ENCODE measurements around the gene GNG7.
A peak's percentile ranks its signal among the peaks of the same experiment; 100 is the strongest.

The GNG7 gene

DNA sequence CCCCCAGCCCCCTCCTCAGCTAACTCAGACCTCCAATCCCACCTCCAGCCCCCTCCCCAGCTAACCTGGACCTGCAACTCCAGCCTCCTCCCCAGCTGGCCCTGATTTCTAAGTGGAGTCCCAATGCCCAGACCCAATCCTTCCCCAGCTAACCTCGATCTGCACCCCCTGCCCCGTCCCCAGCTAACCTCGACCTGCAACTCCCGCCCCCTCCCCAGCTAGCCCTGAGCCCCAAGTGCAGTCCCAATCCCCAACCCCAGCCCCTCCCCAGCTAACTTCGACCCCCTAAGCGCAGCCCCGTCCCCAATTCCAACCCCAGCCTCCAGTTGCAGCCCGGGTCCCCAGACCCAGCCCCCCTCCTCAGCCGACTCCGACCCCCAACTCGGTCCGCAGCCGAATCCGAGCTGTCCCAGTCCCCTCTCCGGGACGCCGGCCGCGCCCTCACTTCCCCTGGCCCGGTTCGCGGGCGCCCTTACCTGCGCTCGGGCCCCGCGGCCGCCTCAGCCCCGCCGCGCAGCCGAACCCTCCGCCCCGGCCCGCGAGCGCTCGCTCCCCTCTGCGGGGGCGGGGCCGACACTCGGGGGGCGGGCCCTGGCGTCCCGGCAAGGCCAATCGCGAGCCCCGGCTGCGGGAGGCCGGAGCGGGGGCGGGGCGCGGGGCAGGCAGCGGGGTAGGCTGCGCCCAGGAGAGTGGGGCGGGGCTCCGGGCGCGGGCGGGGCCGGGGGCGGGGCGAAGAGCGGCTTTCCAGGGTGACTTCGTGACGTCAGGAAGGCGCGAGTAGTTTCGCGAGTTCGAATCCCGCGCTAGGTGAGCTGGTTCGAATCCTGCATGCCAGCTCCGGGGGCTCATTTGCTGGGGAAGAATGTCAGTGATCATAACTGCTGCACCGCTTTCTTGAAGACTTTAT, at the start of gene GNG7:
TSS of gene GNG7 (minus strand) at position 525 of the 907 bp plus-strand sequence. CDS start 182,006 bp downstream, outside the sequence.
- peak; percentile 35 for DNase-seq

DNA sequence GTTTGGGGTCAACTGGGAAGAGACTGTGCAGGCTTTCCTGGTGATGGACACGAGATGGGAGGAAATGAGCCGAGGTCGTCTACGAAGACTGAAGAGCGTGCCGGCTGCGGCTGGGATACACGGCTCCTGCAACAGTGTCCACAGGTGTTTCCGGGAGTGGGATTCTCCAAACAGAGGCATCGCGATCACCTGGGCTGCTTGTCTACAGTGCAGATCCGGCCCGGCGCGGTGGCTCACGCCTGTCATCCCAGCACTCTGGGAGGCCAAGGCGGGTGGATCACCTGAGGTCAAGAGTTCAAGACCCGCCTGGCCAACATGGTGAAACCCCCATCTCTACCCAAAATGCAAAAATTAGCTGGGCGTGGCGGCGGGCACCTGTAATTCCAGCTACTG, 48.9 kb upstream of the GNG7 start:
- no peak for DNase-seq

DNA sequence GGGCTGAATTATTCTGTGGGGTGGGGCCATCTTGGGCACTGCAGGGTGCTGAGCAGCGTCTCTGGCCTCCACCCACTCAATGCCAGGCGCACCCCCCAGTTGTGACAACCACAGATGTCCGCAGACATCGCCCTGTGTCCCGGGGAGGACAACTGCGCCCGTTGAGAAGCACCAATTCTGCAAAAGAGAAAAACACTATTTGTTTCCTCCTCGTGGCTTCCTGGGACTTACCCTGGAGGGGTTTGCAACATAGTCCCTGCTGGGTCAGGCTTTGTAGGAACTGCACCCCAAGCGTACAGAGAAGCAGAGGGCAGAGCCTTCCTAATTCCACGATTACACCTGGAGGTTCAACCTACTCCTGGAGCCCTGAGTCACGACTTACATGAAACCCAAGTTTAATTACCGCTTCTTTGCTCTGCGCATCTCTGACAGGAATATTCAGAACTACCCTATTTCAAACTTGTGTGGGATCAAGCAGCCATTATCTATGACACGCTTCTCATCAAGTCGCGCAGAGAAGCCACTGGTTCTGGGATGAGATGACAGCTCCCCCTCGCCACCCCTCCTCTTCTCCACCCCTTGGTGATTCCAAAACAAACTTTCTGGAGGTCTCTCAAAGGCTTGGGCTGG, 48.4 kb upstream of the GNG7 start:
- DNase-seq = no peak

GRCh38 chr19:2747349-2747748, 44.9 kb upstream of the GNG7 start:
- no peak for DNase-seq

GRCh38 chr19:2744113-2744512, 41.6 kb upstream of the GNG7 start:
- no peak for DNase-seq

- no peak for DNase-seq
Measured at GRCh38 chr19:2743099-2743498, 40.6 kb upstream of the GNG7 start.

- DNase-seq = no peak
Measured at GRCh38 chr19:2740314-2740656, 37.8 kb upstream of the GNG7 start.

GRCh38 chr19:2739602-2740313, 37.3 kb upstream of the GNG7 start, which contains the start of gene SLC39A3:
SLC39A3 (minus strand) TSS chr19:2740017; CDS start chr19:2737257, 2,760 bp downstream.
- DNase-seq = peak; percentile 90

DNA sequence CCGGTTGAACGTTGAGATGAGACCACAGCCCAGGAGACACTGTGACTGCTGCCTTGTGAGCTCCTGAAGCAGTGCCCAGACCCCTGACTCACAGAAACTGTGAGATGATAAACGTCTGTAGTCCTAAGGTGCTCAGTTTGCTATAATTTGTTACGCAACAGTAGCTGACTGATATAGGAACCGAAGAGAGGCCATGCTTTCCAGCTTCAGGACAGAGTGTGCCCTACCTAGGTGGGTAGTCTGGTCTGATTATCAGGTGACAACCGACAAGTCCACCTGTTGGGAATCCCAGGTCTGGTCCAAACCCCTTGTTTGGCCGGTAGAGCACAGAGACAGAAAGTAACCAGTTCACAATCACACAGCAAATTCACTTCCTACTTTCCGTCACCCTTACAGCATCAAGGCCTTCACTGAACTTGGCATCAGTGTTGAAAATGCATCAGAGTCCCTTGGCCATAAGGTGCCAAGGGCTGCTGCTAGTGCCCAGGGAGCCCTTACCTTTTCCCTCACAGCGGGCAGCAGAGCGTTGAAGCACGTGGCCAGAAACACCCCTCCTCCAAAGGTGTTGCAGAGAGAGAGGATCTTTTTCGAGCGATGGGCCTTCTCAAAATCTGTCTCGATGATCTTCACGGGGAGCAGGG, 34.2 kb upstream of the GNG7 start:
- no peak for DNase-seq

- no peak for DNase-seq
Measured at GRCh38 chr19:2735374-2735773, 32.9 kb upstream of the GNG7 start.

DNA sequence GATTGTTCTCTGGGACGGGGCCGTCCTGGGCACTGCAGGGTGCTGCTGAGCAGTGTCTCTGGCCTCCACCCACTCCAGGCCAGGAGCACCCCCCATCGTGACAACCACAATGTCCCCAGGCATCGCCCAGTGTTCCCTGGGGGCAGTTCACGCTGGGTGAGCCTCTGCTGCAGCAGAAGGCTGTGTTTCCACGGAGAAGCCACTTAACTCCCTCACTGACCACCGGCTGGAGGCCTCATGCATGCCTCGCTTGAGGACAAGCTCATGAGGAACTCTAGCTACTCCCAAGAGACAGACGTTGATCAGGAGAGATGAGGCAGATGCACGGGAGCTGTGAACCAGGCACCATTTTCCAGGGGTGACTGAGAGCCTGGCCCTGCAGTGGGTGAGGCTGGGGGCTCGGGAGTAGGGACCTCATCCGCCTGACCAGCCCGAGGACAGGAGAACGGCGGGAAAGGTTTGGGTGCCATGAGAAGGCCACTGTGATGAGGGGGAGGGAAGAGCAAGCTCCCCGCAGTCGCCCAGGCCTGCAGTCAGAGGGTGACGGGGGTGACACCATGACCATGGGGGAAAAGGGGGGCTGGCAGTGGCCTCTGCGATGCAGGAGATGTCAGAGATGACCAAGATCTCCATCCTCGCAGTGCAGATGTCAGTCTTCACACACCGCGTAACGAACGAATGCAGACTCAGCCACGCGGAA, 32.2 kb upstream of the GNG7 start:
- no peak for DNase-seq

GRCh38 chr19:2733930-2734588, 31.6 kb upstream of the GNG7 start:
- no peak for DNase-seq

DNA sequence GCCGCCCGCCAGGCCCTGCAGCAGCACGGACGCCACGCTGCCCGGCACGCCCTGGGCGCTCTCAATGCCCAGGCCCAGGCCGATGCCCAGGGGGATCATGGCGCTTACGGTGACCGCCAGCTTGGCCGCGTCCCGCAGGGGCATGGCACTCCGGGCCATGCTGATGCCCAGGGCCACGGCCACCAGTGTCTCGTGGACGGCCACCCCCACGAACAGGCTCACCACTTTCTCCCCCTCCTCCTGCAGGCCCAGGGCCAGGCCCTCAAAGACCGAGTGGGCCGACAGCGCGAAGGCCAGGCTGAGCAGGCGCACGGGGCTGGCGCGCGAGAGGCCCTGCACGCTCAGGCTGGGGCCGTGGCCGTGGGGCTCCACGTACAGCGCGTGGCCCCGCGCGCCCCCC, 30.4 kb upstream of the GNG7 start:
- DNase-seq = no peak

GRCh38 chr19:2732157-2732725, 29.7 kb upstream of the GNG7 start:
- DNase-seq = no peak

GRCh38 chr19:2731181-2731995, 28.9 kb upstream of the GNG7 start:
- DNase-seq = no peak

DNA sequence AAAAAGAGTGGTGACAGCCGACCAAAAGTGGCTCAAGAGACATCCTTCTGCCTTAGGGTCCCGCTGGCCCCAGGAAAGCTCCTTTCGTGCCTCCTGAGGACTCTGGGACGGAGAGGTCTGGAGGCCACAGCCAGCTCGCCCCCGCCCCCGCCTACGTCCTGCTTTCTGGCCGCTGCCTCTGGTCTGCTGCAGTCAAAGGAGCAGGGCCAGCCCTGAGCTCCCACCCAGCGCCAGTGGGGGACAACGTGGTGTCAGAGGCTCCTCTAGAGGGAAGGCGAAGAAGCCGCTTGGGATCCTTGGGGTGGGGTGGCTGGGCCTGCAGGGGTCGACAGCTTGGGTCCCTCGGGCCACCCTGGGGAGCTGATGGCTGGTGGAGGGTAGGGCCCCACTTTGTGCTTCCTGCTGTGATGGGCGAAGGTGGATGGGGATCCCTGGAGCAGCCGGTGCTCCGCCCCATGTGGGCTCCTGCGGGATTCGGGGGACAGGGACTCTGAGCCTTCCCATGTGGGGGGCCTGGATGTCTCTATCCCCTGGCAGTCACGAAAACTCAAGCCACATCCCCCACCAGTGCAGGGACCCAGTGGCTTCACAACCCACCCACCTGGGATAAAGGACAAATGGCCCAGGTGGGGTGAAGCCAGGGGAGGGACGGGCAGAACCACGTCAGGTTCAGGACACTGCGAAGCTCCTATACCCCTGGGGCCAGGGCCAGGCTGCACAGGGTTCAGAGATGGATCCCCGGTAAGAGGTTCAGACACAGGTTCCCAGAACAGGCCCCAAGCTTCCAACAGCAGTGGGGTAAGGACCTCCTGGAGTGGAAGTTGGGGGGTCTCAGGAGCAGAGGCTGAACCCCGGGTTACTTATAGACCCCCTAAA, 27.7 kb upstream of the GNG7 start:
- no peak for DNase-seq

DNA sequence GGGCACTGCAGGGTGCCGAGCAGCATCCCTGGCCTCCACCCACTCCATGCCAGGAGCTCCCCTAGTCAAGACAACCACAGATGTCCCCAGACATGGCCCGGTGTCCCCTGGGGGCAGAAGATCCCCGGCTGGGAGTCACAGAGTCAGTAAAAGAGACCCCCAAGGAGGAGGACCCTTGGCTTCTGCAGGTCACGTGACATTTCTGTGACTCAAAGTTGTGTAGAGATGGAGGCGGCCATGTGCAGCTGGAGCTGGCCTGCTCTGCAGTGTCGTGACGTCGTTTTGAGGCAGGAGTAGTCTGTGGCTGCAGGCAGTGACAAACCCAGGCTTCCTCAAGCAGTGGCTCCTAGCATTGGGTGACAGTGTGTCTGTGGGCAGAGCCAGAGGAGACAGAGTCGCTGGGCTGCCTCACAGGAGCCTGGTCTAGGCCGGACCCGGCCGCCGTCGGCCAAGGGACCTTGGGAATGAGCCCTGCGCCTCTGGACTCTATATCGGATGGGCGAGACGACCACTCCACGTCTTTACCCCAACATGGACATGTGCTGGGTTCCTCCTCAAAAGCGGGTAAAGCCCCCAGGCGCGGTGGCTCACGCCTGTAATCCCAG, 26.4 kb upstream of the GNG7 start:
- DNase-seq = no peak

DNA sequence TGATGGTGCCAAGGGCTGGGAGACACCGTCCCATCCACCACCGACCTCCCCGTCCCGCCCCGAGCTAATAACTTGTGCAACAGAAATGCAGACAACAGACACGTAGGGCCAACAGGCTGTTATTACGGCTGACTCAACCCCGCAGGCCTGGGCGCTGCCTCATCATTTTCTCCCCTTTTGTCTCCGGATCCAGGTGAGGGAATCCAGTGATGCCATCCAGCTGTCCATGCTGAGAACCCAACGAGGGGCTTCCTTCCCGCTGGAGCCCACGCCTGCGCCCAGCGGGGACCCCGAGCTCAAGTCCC, 25.1 kb upstream of the GNG7 start:
- DNase-seq = no peak

- DNase-seq = no peak
Measured at GRCh38 chr19:2726904-2727639, 24.6 kb upstream of the GNG7 start.

Measured in DMS153 (cell line).